GM21447 (cell line): Measurements from ENCODE around the gene SH3RF3.

Experiments used
- ATAC-seq: cut with Tn5 transposase; IDR thresholded peaks from one replicate; pipeline ENCODE4 v1.9.1; 2021; ENCODE audit not compliant: unreplicated experiment

SH3RF3 gene

DNA sequence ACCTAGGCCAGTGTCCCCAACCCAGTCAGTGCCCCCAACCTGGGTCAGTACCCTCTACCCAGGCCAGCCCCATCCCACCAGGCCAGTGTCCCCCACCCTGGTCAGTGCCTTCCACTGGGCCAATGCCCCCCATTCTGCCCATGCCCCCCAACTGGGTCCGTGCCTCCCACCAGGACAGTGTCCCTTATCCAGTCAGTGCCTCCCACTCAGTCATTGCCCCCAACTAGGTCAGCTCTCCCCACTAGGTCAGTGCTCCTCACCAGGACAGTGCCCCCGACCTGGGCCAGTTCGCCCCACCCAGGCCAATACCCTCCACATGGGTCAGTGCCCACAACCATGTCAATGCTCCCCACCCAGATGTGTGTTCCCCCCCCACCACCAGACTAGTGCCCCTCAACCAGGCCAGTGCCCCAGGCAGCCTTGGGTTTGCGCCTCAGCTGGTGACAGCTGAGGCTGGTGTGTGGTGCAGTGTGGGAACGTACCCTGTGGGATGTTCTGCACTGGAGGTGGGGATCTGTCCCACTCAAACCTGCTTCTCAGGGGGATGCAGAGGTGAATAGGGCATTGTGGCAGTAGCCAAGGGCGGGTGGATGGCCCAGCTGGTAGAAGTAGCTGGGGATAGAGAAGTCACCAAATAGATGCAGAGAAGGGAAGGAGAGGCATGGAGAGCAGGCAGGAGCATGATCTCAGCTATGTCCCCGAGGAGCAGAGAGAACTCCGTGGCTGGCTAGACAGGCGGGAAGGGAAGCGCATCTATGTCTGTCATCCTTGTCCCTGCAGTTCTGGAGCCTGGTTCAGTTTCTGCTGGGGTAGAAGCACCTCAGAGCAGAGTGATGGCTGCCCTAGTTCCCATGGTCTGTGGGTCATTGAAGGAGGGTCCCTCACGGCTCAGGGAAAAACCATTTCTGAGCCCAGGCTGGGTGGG is 168.8 kb downstream of the SH3RF3 start:
- ATAC-seq = no peak

GRCh38 chr2:109298851-109299250 is 169.8 kb downstream of the SH3RF3 start:
- no peak for ATAC-seq

DNA sequence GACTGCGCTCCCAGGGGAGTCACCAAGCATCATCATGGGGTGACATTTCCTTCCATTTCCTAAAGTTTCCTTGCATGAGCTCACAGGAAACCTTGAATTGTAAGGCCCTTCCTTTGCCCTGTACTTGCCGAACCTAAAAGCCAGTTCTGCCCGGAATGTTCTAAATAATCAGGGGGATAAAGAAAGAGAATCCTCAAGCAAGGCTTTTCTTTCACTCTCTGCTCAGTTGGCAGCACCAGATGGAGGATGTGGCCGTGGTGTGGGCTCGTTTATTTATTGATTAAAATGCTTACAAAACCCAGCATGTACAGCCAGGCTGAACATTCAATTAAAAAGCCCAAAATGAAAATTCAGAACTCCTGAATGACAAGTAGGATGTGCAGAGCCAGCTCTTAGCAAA is 170.5 kb downstream of the SH3RF3 start:
- ATAC-seq = no peak

DNA sequence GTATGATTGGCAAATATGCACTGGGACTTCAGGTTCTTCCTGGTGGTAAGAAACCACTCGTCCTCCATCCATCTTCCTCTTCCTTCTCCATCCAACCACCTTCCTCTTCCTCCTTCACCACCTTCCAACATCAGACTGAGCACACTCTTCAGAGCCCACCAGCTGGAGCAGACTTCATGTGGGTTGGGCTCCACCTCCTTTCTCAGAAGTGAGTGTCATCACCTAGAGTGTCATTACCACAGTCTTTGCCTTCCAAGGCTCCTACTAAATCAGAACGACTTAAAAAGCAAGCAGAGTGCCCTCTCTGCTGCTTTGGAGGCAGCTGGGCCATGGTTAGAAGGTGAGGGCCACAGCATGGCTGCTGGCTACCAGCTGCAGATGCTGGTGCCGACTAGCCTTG is 171.6 kb downstream of the SH3RF3 start:
- no peak for ATAC-seq

DNA sequence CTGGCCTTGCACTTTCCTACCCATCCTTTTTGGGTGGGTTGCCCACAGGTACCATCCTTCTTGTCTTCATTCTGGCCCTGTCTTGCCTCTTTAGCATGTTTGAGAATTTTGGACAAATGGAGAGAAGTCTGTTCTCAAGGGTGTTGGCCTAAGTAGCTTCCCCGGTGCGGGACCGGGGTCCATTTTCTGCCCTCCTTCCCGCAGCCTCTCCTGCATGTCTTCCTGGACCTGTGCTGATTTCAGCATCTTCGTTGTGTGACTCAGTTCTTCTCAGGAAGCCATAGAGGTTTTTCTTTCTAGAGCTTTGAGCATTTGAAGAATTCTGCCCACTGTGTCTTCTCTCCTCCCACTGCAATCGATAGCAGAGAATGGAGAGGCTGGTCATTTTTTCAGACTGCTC is 172.7 kb downstream of the SH3RF3 start:
- no peak for ATAC-seq

DNA sequence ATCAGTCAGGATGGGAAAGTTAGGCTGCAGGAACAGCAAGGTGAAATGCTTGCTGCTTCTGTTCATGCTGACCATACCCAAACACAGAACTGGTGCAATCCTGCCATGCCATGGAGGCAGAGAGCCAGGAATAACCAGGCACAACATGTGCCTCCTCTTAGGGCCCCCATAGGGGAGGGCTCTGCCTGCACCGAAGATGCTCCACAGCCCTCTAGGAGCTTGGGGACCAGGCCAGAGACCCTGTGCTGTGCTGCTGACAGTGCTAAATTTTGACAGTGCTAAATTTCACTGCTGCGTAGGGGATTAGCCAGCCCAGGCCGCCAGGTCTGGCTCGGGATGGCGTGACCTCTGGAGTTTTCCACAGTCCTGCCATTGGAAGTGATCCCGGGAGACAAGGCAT is 173.3 kb downstream of the SH3RF3 start:
- no peak for ATAC-seq

- no peak for ATAC-seq
Observed at GRCh38 chr2:109304242-109304641, 175.2 kb downstream of the SH3RF3 start.

DNA sequence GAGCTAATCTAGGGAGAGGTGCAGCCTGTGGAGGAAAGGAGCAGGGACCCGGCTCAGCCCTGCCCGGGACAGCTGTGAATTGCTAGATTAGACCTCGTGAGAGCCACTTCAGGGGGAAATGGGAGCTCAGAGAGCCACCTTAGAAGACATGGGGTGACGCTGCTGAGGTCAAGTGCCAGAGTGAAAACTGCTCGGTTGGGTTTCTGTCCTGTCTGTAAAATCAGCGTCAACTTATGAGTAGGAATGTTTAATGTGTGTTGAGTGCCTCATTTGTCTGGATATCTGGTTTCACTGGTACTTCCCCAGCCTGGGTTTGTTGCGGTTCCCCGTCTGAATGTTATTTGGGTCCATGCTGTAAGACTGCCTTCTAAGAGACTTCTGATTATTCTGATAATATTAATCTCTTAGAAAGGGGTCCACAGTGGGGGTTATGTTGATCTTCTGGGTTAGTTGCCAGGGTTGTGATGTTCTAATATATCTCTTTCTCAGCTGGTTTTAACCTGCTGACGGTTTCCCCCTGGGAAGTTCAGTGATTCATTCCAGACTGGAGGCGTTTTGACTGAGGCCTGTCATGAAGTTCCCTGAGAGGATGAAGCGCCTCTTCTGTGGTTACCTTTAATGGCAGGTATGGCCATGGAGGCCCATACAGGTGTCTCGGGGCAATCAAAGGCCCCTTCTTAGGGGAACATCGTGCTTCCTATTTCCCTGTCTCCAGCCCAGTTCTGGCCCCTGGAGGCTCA is 175.9 kb downstream of the SH3RF3 start:
- no peak for ATAC-seq

- ATAC-seq = no peak
Observed at GRCh38 chr2:109305490-109306167, 176.6 kb downstream of the SH3RF3 start.

DNA sequence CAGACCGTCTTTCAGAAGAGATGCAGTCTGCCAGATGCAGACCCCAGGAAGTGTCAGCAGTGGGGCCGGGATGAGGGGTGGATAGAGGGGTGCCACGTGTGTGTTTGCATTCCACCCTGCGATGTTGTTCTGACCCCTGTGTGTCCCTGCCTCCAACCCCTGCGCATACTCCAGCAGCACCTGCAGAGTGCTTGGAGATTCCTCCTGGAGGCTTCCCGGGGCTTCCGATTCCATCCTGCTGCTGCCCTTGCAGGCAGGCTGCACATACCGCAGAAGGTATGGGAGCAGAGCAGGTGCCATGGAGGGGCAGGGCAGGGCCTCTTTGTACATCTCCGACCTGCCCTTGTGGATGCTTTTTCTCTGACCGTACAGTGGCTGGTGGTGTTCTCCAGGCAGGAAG is 177.2 kb downstream of the SH3RF3 start:
- ATAC-seq = no peak

DNA sequence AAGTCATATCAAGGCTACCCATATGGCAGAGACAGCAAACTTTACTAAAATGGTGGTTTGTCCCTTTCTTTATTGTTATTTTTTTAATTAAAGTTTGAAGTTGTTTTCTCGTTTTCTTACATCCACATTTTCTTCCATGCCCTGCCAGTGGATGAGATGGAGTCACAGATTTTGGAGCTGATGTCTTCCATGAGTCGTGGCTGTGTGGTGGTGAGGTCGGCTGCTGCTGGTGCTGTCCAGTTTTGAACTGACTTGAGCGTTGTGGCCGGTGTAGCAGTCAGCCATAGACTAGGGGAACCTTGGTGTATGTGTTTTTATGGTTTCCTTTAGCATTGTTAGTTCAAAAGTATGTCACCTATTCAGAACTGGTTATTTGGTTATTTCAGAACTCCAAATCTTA is 182.8 kb downstream of the SH3RF3 start:
- ATAC-seq = no peak

GRCh38 chr2:109312902-109313301 is 183.9 kb downstream of the SH3RF3 start:
- ATAC-seq = no peak

- no peak for ATAC-seq
Observed at GRCh38 chr2:109313343-109313742, 184.3 kb downstream of the SH3RF3 start.

- ATAC-seq = no peak
Observed at GRCh38 chr2:109316091-109316490, 187.1 kb downstream of the SH3RF3 start.

- no peak for ATAC-seq
Observed at GRCh38 chr2:109317471-109318095, 188.6 kb downstream of the SH3RF3 start.

DNA sequence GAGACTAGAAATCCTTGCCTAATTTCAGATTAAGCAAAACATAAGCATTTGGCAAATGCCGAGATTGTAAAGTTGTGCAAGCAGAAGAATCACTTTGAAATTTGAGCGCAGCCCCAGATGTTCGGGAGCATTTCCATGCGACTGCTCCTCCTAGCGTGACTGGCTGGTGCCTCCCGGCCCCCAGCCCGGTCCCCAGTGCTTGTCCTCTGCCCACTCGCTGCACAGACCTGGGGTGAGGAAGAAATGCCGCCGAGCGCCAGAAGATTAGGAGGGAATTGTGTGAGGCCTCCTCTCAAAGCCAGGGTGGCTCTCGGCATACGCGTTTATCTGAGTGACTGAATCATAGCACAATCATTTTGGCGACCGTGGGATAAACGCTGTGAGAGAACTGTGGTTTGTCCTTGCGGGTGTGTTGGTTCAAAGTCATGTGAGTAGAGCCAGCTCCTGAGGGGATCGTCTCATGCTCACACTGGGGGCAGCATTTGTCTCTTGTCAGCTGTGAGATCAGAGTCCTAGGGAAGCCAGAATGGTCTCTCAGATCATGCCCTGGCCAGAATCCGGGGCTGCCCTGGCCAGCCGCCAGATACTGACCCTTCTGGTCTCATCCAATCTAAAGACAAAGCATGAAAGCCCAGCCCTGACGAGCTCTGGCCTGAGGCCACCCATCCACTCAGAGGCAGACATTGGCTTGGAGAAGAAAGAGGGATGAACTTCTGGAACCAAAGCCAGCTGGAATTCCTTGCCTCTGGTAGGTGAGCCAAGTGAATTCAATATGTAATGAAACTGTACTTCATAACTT is 189.3 kb downstream of the SH3RF3 start:
- ATAC-seq = no peak

DNA sequence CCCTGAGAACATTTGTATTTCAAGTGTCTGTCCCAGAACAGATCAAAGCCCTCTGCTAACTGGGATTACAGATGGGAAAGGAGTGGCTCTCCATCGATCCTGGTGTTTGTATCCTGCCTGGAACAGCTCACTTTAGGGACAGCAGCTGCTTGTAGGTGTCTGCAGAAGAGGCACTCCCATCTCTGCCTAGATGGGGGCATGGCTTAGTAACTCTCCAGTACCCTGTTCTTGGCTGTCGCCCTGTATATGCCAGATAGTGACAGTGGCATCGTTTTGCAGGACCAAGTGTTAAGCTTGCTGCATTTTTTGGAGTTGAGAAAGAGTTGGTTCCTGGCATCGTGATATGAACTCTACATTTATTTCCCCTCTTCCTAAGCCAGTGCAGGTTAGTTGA is 189.9 kb downstream of the SH3RF3 start:
- no peak for ATAC-seq

DNA sequence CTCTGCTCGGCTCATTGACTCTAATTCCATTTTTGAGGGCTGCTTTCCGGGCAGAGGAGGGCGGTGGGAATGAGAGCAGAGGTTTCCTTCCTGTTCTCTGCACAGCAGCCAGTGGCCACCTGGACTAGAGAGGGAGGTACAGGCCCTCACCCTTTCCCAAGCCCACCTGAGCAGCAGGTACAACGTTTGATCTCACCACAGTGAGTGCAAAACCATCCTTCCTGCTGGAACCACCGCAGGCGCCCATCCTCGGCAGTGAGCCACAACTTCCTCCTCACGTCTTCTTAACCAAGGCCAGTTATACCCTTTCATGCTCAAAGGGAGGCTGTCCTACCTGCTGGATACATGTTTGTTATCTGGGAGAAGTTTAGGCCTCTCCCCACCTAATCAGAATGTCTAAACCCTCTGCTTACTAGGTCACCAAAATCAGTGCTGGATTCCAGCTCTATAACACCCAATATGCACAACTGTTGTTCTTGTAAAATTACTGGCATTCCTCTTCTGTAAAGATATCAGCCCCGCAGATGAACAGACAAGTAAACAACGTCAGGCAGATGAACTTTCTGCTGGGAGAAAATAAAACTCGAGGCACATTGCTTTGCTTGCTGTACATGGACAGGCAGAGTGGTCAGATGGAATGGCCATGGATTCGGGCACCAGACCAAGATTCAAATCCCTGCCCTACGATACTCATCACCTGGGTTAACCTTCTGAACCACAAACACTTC is 191.4 kb downstream of the SH3RF3 start:
- no peak for ATAC-seq

DNA sequence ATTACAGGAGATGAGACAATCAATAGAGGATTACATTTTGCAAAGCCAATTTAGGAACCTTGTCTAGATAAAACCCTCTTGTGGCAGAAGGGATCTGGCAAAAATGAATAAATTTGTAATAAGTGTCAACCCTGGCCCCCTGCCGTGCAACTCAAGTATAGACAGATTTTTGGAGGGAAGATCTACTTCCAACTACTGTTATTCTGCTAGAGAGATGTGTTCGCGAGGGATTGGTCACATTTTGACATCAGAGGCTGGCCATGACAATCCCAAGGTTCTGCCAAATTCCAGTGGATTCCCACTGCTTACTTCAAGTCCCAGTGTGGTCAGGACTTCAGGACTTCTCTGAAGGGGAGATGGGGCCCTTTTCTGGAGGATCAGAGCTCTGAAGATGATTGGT is 192.6 kb downstream of the SH3RF3 start:
- no peak for ATAC-seq

GRCh38 chr2:109322111-109322510 is 193.1 kb downstream of the SH3RF3 start:
- no peak for ATAC-seq
